Hepatocyte (in vitro differentiated cells): ENCODE data around the gene ASPDH.

Experiments
- EZH2 ChIP-seq: fragments of 200-600 bp; sonication (generic); IDR thresholded peaks from 2 replicates; pipeline ENCODE4 v1.6.1; 2016; ENCODE audit warnings: antibody characterized with exemption, mild to moderate bottlenecking, borderline replicate concordance
- EZH2phosphoT487 ChIP-seq: fragments of 200-600 bp; sonication (generic); IDR thresholded peaks from one replicate; pipeline ENCODE4 v1.6.1; 2018; ENCODE audit warnings: antibody characterized with exemption, mild to moderate bottlenecking, low read depth, moderate library complexity; ENCODE audit not compliant: unreplicated experiment, severe bottlenecking
- TF ChIP-seq, protein P1 (sequence below): fragments of 200-600 bp; sonication (generic); IDR thresholded peaks from 2 replicates; pipeline ENCODE4 v1.5.1; 2016; ENCODE audit warnings: antibody characterized with exemption, mild to moderate bottlenecking; ENCODE audit not compliant: poor library complexity

DNA sequence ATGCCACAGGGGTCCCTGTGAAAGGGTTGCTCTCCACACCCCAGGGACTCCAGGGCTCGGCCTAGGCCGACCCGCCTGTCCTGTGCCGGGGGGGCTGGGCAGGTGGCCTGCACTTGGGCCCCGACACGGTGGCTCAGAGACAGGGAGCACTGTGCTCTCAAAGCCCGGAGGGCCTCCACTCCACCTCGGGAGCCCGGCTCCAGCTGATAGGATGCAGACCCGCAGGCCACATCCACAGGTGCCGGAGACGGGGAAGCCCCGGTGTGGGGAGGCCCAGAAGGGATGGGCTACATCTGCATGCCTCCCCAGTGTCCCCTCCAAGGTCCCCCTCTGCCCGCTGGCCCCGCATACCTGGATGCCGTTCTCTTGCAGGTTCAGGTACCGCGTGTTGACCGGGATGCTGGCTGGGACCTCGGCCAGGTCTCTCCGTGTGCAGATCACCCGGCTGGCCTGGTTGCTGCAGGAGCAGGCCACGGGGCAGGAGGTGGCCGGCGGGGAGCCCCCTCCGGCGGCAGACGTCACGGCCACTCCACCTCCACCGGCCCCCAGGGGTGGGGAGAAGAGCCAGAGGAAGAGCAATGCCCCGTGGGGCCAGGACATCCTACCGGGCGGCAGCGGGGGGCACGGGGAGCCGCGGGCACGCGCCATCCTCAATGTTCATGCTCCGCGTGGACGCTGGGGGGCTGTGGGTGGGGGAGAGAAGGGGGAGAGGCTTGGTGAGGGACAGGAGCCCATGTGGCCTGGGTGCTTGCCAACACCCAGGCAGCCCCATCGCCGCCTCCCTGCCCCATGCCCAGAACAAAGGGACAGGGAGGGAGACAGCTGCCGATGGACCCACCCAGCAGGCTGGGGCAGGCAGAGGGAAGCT, 34.7 kb upstream of the ASPDH start:
- TF ChIP-seq, protein P1, sequence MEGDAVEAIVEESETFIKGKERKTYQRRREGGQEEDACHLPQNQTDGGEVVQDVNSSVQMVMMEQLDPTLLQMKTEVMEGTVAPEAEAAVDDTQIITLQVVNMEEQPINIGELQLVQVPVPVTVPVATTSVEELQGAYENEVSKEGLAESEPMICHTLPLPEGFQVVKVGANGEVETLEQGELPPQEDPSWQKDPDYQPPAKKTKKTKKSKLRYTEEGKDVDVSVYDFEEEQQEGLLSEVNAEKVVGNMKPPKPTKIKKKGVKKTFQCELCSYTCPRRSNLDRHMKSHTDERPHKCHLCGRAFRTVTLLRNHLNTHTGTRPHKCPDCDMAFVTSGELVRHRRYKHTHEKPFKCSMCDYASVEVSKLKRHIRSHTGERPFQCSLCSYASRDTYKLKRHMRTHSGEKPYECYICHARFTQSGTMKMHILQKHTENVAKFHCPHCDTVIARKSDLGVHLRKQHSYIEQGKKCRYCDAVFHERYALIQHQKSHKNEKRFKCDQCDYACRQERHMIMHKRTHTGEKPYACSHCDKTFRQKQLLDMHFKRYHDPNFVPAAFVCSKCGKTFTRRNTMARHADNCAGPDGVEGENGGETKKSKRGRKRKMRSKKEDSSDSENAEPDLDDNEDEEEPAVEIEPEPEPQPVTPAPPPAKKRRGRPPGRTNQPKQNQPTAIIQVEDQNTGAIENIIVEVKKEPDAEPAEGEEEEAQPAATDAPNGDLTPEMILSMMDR, result no peak
- TF ChIP-seq EZH2 (no peak), EZH2phosphoT487 (no peak)
